Activated CD4-positive, alpha-beta T cell treated with anti-CD3 and anti-CD28 coated beads, Interleukin-2, amount 50 U/mL, for 1 hour (primary cell): ENCODE measurements around the gene MYO18A.
"Not testable (repeated sequence)": the region's sequence is repeated elsewhere in the genome, so short reads cannot be mapped to it uniquely, and the experiment has no call there.

Source experiments
- DNase-seq: peaks from one replicate; pipeline ENCODE4 v3.0.0-alpha.2; 2020

MYO18A gene

DNA sequence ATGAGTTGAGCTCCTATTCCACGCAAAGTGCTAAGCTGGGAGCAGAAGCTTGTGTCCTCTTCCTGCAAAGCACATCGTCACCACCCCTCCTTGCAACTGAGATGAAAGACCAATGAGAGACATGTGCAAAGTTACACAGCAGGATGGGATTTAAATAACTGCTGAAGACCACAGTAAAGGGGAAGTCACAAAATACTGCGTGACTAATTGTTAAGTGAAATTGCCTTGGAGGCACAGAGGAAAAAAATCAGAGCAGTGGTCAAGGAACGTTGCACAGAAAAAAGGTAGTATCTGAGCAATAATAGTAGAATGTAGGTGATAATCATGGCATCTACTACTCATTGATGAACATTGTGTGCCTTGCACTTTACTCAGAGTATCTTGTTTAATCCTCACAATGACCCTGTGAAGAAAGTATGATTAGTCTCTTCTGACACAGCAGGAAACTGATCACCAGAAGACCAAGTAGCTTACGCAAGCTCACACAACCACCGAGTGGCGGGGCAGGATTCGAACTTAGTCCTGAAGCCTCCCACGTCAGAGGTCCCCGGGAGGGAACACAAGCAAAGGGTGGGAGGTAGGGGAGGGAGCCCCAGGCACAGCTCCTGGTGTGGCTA is 15.4 kb upstream of the MYO18A start:
- no peak for DNase-seq

DNA sequence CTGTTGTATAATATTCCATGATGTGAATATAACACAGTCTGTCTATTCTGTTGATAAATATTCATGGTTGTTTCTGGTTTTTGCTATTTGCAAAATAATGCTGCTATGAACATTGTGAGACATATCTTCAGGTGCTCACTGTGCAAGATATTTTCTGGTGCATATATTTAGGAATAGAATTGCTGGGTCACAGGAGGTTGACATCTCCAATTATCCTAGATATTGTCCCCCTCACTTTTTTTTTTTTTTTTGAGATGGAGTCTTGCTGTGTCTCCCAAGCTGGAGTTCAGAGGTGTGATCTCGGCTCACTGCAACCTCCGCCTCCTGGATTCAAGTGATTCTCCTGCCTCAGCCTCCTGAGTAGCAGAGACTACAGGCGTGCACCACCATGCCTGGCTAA is 14.5 kb upstream of the MYO18A start:
- no peak for DNase-seq

DNA sequence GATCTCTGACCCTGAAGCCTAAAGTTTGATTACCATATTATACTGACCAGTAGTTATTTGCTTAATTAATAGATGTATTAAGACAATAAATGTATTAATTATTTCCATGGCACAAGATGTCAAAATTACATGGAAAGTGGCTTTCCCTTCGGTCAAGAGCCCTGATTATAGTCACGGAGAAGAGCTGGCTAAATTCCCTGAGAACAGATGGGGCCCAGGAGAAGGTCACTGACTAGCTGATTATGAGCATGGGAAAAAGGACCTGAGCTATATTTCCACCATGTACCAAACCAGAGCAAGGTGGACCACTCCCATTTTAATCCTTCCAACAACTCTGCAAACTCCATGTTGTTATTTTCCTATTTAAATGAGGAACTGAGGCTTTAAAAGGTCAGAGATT is 12.9 kb upstream of the MYO18A start:
- DNase-seq: no peak

DNA sequence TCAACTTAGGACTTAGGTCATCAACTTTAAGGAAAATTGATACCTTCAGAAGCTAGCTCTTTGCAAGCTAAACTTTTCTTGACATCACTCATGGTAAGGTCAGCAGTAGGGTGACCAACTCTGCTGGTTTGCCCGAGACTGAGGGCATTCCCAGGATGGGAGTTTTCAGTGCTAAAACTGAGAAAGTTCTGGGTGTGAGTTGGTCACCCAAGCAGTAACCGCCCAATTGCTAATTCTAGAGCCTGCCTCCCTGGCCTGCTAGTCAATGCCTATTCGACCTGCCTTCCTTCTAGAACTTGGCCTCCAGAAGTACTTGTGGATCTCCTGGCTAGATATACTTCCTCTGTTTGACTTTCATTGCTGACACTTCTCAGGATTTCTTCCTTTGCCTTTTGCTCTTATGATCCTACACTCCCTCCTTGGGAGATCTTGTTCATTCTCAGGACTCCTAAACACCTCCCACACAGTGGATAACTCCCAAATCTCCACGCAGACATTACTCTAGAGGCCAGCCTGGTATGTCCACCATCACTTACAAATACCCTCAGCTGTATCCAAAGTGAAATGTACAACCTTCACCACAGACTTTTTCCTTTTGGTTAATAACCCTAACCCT is 10.5 kb upstream of the MYO18A start:
- no peak for DNase-seq

DNA sequence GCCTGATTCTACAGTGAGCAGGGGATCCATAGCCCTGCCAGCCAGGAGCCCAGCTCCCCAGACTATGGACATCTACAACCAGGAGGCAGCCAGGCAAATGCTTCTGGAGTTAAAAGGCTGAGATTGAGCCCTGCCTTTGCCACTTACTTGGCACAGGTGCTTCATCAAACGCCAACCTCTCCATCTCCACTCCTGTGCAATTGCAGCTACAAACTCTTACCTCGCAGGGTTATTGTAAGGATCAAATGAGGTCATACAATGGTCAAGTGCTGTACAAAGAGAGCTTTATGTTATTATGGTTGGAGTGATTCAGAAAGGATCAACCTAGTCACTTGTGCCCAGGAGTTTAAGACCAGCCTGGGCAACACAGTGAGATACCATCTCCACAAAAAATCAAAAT is 9.8 kb upstream of the MYO18A start:
- DNase-seq: no peak

DNA sequence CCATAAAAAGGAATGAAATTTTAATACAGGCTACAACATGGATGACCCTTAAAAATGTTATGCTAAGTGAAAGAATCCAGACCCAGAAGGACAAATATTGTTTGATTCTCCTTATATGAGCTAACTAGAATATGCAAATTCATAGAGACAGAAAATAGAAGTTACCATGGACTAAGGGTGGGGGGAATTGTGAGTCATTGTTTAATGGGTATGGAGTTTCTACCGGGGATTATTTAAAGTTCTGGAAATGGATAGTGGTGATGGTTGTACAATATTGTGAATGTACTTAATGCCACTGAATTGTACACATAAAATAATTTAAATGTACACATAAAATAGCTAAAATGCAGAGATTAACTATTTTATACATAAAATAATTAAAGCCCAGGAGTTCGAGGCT is 9.2 kb upstream of the MYO18A start:
- DNase-seq: no peak

DNA sequence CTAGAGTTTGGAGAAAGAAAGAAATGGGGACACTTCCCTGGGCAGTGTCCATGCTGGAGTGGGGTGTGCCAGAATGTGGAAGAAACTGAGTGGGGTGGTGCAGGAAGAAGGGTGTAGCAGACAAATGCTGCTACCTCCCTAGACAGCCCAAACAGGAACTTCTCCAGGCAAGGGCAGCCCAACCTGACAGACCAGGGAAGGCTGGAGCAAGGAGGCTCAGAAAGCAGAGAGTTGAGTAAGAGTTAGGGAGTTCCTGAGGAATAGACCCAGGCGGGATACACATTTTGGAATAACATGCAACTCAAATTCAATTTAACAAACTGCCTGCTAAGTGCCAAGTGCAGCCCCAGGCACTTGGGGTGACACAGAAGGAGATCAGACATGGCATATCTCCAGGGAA is 1.0 kb upstream of the MYO18A start:
- DNase-seq: no peak

DNA sequence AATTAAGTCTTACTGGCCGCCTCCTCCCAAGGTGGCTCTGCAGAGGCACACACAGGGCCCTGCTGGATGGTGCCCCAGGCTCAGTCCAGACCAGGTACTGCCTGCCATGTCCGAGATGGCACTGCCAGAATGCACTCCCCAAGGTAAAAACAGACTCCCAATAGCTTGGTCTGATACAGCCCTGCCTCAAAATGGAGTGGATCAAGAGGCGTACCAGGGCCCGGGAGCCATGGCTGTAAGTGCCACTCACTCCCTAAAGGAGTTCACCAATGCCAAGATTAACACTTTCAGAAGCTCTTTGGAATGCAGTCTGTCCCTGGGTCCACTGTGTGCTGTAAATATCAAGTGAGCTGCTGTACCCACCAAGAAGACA is 576 bp upstream of the MYO18A start:
- no peak for DNase-seq

DNA sequence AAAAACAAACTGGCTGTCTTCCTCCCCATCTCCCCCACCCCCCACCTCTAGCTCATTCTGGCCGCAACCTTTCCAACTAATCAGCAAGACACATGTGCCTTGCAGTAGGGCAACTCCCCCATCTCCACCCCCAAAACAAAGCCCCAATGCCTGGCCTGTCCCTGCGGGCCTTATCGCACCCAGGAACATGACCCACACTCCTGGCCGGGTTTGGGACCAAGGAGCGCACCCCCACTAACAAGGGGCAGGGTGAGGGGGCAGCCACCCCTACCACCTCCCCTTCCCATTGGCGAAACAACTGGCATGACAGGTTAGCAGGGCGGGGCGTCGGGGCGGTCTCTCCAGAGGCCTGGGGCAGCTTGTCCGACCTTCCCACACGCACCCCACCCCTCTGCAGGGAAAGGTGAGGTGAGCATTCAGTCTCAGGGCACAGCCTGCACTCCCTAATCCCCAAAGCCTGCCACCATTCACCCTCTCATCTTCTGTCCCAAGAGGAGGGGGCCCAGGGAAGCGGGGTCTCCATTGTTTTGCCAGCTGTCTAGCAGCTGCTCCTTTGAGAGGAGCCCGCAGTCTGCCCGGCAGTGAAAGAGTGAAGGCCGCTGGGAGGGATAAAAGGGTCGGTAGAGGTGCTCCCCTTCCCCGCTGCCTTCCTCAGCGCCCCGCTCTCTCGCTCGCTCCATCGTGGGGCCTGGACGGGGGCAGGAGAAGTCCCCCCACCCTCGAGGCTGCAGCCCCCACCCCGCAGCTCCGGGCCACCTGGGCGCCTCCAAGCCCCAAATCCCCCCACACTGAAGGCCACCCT is 765 bp downstream of the MYO18A start:
- no peak for DNase-seq

DNA sequence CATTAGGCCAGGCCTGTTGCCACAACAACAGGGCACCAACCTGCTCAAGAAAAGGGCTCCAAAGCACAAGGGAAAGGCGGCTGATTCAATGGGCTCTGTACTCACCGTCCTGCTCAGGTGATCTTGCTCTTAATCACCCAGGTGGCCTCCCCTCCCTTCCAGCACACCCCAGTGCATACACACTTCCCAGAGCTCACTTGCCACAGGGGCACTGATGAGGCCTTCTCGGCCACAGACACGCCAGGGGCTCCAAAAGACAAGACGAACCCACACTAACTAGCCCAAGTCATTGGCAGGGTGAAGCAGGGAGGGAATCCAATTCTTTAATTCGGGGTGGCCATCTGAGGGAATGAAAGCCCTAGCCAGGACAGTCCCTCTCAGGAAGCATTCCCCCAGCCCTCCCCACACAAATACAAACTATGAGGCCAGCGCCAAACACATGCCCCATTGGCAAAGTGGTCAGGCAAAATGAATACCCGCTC is 1.4 kb downstream of the MYO18A start:
- no peak for DNase-seq

DNA sequence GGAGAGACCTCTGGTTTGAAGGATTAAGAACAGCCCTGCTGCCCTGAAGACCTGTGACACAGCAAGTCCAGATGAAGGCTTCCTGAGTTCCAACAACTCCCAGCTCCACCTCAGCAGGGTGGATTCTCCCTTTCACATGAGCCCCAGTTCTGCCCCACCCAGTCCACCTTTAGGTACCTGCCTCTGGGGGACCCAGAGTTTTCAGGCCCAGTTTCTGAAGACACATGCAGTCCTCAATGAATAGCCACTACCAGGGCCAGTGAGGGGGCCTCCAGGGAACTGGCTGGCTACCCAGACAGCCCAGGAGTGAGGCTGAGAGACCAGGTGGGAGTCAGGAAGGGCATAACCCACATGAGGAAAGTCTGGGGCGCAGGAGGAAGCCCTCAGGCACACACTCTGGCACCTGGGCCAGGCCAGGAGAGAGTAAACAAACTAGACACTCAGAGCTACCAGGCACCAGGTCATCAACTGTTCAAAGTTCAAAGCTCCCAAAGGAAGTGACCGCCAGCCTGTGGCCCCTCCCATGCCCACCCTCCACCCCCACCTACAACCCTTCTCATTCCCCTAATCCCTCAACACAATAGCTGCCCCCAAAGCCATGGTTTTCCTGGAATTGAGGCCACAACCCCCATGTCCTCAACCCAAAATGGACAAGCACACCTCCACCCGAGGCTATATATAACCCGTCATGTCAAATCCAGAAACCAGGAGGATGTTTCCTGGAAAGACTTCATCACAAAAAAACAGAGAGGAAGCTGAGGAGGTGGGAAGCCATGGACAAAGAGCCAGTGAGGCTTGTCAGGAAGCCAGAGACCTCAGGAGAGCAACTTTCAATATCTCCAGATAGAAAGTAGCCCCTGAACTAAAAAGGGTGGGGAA is 2.1 kb downstream of the MYO18A start:
- no peak for DNase-seq

DNA sequence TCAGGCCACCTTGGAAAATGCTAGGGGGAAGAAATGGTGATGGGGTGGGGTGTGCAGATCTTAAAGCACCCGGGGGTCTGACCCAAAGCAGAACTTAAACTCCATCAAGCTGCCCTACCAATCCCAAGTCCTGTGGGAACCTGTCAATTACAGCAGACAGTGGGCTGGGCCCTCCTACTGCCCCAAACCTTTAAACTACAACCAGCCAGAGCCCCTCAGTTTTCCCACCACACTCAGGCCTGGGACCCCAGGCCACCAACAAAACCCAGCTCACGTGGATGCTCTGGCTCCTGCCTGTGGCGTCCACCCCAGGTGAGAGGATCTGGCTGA is 2.7 kb downstream of the MYO18A start:
- no peak for DNase-seq

DNA sequence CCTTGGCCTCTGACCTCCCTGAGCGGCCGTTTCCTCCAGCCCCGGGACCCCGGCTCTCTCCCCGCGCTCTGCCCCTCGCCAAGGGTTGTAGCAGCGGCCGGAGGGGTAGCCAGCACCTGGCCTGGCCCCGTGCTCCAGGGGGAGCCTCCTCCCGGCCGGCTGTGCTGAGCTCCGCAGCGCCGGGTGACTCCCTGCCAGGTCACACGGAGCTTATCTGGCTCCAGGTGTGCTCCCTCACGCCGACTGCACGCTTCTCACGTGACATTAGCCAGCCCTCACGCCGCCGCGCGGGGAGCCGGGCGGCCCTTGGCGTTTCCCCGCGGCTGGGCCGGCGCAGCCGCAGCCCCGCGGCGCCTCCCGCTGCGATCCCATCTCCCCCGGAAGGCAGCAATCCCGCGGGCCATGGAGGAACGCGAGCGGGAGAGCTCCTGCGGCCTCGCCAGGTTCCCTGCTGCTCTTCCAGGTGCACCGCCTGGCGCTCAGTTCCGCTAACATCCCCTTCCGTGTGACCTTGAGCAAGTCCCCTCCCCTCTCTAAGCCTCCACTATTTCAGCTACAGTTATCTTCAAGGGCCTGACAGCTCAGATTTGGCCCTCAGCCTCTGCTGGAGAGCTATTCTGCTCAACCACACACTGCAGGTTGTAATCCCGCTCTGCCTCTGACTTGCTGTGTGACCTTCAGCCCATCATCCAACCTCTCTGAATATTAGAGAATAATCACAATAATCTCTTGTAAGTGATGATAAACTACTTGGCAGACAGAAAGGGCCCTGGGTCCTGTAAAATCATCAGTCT is 3.4 kb downstream of the MYO18A start:
- peak; percentile 53 for DNase-seq

DNA sequence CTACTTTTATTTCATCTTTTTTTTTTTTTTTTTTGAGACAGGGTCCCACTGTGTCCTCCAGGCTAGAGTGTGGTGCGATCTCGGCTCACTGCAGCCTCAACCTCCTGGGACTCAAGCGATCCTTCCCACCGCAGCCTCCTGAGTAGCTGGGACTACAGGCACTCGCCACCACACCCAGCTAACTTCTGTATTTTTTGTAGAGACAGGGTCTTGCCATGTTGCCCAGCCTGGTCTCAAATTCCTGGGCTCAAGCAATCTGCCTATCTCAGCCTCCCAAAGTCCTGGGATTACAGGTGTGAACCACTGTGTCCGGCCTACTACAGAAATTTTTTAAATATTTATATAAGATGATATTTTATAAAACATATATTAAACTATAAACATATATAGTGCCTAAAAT is 4.8 kb downstream of the MYO18A start:
- DNase-seq: no peak

DNA sequence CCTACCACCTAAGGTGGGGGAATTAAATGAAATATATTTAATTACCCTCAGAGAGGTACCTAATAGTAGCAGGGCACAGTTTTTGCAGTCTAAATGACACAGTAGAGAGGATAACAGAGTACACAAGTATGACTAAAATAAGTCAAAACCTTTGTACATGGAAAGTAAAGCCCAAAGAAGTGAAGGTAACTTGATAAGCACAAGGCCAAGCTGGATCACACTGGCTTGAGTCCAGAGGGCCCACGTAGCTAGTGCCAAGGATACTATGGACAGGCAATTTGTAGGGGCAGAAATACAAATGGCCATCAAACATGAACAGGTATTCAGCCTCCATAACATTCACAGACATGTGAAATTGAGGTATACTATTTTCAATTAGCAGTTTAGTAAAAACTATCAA is 7.6 kb downstream of the MYO18A start:
- DNase-seq: no peak

DNA sequence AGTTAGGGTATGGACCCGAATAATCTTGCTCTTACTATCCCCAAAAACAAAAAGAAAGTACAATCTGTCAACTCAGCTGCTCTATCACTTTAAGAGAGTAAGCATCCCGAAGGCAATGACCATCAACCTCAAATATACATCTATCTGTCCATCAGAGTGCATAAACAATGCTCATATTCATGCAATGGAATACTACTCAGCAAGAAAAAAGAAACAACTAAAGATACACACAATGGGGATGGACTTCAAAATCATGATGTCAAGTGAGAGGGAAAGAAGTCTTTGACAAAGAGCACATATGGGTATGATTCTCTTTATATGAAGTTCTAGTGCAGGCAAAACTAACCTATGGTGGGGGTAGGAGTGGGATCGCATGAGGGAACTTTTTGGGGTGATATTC is 9.5 kb downstream of the MYO18A start:
- DNase-seq: no peak

DNA sequence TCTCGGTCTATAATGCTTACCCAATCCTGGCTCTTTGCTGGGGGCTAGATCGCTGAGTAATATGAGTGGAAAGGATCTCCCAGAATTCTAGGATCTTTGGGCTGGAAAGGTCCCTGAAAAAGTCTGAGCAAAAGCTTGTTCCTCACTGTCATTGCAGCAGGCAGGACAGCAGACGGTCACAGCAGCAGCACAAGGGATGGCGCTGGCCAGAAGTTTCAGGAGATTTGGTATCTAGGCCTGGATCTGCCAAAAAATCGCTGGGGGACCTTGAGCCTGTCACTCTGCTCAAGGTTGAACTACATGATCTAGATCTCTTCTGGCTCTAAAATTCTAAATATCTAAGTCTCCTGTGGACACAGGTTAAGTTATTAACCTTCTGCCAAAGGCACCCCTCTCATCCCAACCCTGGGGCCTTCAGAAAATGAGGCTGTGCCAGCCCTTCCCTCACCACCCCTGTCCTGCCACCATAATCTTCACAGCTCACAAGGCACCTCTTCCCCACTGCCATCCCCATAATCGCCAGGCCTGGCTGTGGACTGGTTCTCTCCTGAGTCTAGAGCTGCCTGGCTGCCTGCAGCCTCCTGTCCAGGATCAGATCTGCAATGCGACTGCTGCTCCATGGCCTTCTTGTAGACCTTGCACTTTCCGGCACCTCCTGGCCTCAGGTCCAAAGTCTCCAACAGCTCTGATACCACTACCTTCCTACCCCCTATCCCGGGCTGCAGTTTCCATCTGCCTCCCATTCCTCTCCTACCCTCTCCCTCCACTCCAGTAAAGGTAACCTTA is 10.2 kb downstream of the MYO18A start:
- DNase-seq: no peak

DNA sequence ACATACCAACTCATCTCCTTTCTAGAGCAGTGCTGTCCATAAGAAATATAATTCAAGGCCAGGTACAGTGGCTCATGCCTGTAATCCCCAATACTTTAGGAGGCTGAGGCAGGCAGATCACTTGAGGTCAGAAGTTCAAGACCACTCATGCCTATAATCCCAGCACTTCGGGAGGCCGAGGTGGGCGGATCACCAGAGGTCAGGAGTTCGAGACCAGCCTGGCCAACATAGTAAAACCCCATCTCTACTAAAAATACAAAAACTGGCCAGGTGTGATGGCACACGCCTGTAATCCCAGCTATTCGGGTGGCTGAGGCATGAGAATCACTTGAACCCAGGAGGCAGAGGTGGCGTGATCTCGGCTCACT is 11.5 kb downstream of the MYO18A start:
- DNase-seq: not testable (repeated sequence)

DNA sequence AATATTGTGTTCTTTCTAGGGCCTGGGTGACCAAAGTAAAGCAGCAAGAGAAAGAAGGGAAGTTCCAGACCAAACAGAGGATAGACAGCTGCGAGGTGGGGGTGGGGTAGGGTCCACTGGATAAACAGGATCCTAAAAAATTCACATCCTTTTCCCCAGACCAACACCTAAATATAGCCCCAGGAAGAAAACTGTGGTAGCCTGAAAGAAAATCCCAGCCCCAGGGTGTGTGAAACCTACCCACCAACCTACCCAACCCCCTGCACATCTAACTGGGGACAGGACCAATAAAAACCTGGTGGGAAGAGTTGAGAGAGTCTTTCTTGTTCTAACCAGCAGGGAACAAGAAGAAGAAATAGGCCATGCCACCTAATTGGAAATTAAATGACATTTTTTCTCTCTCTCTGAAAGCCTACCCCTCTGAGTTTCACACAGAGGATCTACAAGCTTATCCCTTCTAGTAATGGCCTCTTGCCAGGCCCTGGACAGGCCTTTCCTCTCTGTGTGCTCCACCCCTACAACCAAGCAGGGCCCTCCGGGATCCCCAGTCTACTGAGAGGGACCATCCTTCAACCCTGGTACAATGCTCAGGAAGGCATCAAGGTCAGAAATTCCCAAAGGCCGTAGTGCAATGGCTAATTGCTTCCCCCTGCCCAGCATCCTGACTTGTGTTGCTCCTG is 12.0 kb downstream of the MYO18A start:
- DNase-seq: no peak

DNA sequence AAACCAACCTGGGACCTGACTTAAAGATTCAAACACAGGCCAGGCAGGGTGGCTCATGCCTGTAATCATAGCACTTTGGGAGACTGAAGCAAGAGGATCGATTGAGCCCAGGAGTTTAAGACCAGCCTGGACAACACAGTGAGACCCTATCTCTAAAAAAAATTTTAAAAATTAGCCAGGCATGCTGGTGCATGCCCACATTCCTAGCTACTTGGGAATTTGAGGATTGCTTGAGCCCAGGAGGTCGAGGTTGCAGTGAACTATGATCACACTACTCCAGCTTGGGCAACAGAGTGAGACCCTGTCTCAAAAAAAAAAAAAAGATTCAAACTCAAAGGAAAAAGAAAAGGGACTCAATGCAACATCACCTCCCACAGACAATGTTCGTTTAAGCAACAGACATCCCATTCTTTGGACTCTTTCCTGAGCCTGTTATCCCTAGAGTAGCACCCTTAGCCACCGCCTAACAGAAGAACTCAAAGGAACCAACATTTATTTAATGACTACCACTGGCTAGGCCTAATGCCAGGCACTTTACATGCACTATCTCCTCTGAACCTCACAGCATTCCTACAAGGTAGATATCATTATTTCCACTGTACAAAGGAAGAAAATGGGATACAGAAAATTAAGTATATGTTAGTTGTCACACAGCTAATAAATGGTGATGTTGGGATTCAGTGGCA is 12.7 kb downstream of the MYO18A start:
- no peak for DNase-seq

DNA sequence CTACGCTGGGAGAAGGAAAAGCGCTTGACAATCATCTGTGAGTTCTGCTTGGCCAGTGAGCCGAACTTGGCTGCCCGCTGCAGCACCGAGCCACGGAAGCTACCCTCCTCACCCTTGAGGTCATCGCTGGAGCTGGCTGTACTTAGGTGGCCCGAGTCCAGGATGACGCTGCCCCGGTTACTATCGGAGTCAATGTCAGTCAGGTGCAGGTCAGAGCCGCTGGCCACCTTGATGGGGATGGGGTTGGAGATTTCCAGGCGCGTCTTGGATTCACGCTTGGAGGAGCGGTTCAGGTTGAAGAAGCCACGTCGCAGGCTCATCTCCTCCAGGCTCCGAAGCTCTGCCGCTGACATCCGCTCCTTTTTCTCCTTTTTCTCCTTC is 13.7 kb downstream of the MYO18A start:
- no peak for DNase-seq
